HEK293T (cell line): ENCODE measurements around the gene ECSIT.

Experiments
- BHLHE40 ChIP-seq: fragments of 450-650 bp; IDR thresholded peaks from 2 replicates; pipeline ENCODE4 v1.6.1; 2016; ENCODE audit warnings: mild to moderate bottlenecking, moderate library complexity, borderline replicate concordance
- FOXA1 ChIP-seq: fragments of 450-650 bp; IDR thresholded peaks from 2 replicates; pipeline ENCODE4 v1.6.1; 2016; ENCODE audit warnings: mild to moderate bottlenecking
- FOXK2 ChIP-seq: fragments of 450-650 bp; IDR thresholded peaks from 2 replicates; pipeline ENCODE4 v1.6.1; 2016; ENCODE audit warnings: mild to moderate bottlenecking
- FOXM1 ChIP-seq: fragments of 450-650 bp; IDR thresholded peaks from 2 replicates; pipeline ENCODE4 v1.6.1; 2017; ENCODE audit warnings: mild to moderate bottlenecking, borderline replicate concordance
- HDGF ChIP-seq: fragments of 450-650 bp; IDR thresholded peaks from 2 replicates; pipeline ENCODE4 v1.6.1; 2017; ENCODE audit warnings: antibody characterized with exemption, borderline replicate concordance
- L3MBTL2 ChIP-seq: fragments of 450-650 bp; conservative IDR thresholded peaks from 2 replicates; pipeline ENCODE4 v1.6.1; 2016; ENCODE audit warnings: mild to moderate bottlenecking
- SP1 ChIP-seq: fragments of 450-650 bp; IDR thresholded peaks from 2 replicates; pipeline ENCODE4 v1.6.1; 2017
- TARDBP ChIP-seq: fragments of 450-650 bp; IDR thresholded peaks from 2 replicates; pipeline ENCODE4 v1.6.1; 2016
- TF ChIP-seq, protein P1 (sequence below): fragments of 450-650 bp; IDR thresholded peaks from 2 replicates; pipeline ENCODE4 v1.6.1; 2016

DNA sequence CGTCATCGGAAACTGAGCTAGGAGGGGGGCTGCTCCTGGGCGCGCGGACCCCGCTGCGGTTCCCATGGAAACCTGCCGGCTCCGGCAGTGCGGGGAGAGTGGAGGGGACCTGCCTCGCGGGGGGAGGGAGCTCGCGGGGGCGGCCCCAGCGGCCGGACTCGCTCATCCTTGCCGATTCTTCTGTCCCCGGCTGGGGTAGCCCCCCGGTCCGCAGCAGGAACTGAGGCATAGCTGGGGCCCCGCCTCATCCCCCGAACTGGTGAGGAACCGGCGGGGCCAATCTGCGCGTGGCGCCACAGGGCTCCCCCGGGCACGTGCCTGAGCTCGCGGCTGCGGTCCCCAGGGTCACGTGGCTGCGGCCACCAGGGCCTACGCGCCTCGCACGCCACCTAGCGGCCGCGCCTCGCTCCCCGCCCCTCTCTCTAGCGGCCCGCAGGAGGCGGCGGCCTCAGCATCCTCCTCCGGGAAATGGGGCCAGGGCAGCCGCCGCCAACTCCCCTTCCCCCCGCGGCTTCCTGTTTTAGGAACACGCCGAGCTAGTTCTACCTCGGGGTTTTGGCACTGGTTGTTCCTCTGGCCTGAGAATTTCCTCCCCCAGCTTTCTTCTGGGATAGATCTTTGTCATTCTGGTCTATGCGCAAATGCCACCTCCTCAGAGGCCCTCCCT, 46.4 kb downstream of the ECSIT start:
- TF ChIP-seq L3MBTL2, result peak; percentile 96
- no peak for TF ChIP-seq FOXK2
- TF ChIP-seq TARDBP, result no peak; the same call in 1 of the 2 replicates
- TF ChIP-seq SP1, result no peak
- TF ChIP-seq, protein P1, sequence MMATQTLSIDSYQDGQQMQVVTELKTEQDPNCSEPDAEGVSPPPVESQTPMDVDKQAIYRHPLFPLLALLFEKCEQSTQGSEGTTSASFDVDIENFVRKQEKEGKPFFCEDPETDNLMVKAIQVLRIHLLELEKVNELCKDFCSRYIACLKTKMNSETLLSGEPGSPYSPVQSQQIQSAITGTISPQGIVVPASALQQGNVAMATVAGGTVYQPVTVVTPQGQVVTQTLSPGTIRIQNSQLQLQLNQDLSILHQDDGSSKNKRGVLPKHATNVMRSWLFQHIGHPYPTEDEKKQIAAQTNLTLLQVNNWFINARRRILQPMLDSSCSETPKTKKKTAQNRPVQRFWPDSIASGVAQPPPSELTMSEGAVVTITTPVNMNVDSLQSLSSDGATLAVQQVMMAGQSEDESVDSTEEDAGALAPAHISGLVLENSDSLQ, result no peak
- no peak; the same call in 1 of the 2 replicates for TF ChIP-seq BHLHE40
- peak; percentile 58; the same call in 1 of the 2 replicates for TF ChIP-seq FOXM1
- TF ChIP-seq FOXA1, result no peak
- no peak for TF ChIP-seq HDGF
